ENCODE results near the gene MANSC4. TPM values are rescaled to one million over a fixed set of nuclear protein-coding genes. Genes with fewer than 3 reads are reported as not detected.
"Not testable (repeated sequence)": the region's sequence is repeated elsewhere in the genome, so short reads cannot be mapped to it uniquely, and the experiment has no call there.

Gene MANSC4
- total RNA-seq, 1 donor = not detected

GRCh38 chr12:27766587-27766986 lies 13.4 kb downstream of the MANSC4 start:
- no peak for TF ChIP-seq CTCF (IDR thresholded peaks at IDR 0.05; ENCODE audit: insufficient read depth, low read length)
- DNase-seq (ENCODE audit: low read depth) = no peak
- no peak overlapping the region for H3K4me3 ChIP-seq (ENCODE audit: low read depth, low read length)

- no peak for TF ChIP-seq CTCF (IDR thresholded peaks at IDR 0.05; ENCODE audit: insufficient read depth, low read length)
- no peak overlapping the region for H3K4me3 ChIP-seq (ENCODE audit: low read depth, low read length)
- no peak for DNase-seq (ENCODE audit: low read depth)
Measured at GRCh38 chr12:27762757-27763156, 17.3 kb downstream of the MANSC4 start.

GRCh38 chr12:27756670-27757195 lies 23.3 kb downstream of the MANSC4 start:
- no peak overlapping the region for H3K4me3 ChIP-seq (ENCODE audit: low read depth, low read length)
- DNase-seq (ENCODE audit: low read depth) = no peak
- TF ChIP-seq CTCF (IDR thresholded peaks at IDR 0.05; ENCODE audit: insufficient read depth, low read length) = no peak

- no peak overlapping the region for H3K4me3 ChIP-seq (ENCODE audit: low read depth, low read length)
- DNase-seq (ENCODE audit: low read depth) = no peak
- TF ChIP-seq CTCF (IDR thresholded peaks at IDR 0.05; ENCODE audit: insufficient read depth, low read length) = no peak
Measured at GRCh38 chr12:27754795-27755194, 25.2 kb downstream of the MANSC4 start.

- no peak for DNase-seq (ENCODE audit: low read depth)
- TF ChIP-seq CTCF (IDR thresholded peaks at IDR 0.05; ENCODE audit: insufficient read depth, low read length) = no peak
- H3K4me3 ChIP-seq (ENCODE audit: low read depth, low read length) = no peak overlapping the region
Measured at GRCh38 chr12:27751386-27752047, 28.5 kb downstream of the MANSC4 start.

GRCh38 chr12:27747111-27747820 lies 32.8 kb downstream of the MANSC4 start:
- no peak overlapping the region for H3K4me3 ChIP-seq (ENCODE audit: low read depth, low read length)
- DNase-seq (ENCODE audit: low read depth) = peak; percentile 7

GRCh38 chr12:27745734-27746133 lies 34.3 kb downstream of the MANSC4 start:
- DNase-seq (ENCODE audit: low read depth); H3K4me3 ChIP-seq (ENCODE audit: low read depth, low read length): not testable (repeated sequence)

More at GRCh38 chr12:27747111-27747820, 32.8 kb downstream of the MANSC4 start:
- TF ChIP-seq CTCF (IDR thresholded peaks at IDR 0.05; ENCODE audit: insufficient read depth, low read length) = no peak

Data from fibroblast of the aortic adventitia (primary cell).